Panc1 (cell line): Measurements from ENCODE around the gene RAB30. TPM values are rescaled to one million over a fixed set of nuclear protein-coding genes. Genes with fewer than 3 reads are reported as not detected.

ENCODE experiments used
- ATAC-seq: fragments of 200-7000 bp; cut with Tn5 transposase; 2 replicates; pipeline ENCODE4 v1.9.1; 2020; ENCODE audit warnings: mild to moderate bottlenecking, moderate library complexity
- BruUV-seq: library from RNA; stranded (reverse); fragments of 400-500 nt; replicated peaks from 2 replicates; lab custom pipeline; 2021; lab: Mats Ljungman, UMichigan
- CTCF ChIA-PET: fragments of 300-600 bp; sonication (Branson Sonifier 250); formaldehyde crosslinking; loops from one replicate; lab custom pipeline; 2022; ENCODE audit warnings: antibody characterized with exemption; lab: Charles Lee
- POLR2A ChIA-PET: fragments of 300-600 bp; sonication (Branson Sonifier 250); formaldehyde crosslinking; loops from one replicate; lab custom pipeline; 2022; ENCODE audit warnings: antibody characterized with exemption; lab: Charles Lee
- DNase-seq: peaks from one replicate; pipeline ENCODE4 v3.0.0-alpha.2; 2010; ENCODE audit warnings: low read depth, low spot score
- H3K27ac ChIP-seq: 2 replicates; pipeline ENCODE4 v1.5.1; 2011; ENCODE audit warnings: mild to moderate bottlenecking, low read length, inconsistent platforms
- H3K27me3 ChIP-seq: fragments of 200-500 bp; sonication (Bioruptor generic); 2 replicates; pipeline ENCODE4 v1.6.0; 2014; ENCODE audit warnings: low read length, inconsistent platforms; ENCODE audit not compliant: control insufficient read depth, insufficient read depth
- H3K36me3 ChIP-seq: fragments of 200-500 bp; sonication (Bioruptor generic); 2 replicates; pipeline ENCODE4 v1.5.1; 2014; ENCODE audit warnings: inconsistent platforms, mild to moderate bottlenecking, low read length, moderate library complexity; ENCODE audit not compliant: control insufficient read depth, insufficient read depth
- H3K4me1 ChIP-seq: 2 replicates; pipeline ENCODE4 v1.5.1; 2011; ENCODE audit warnings: inconsistent platforms, mild to moderate bottlenecking, low read length, moderate library complexity; ENCODE audit not compliant: control insufficient read depth, insufficient read depth
- H3K4me3 ChIP-seq, 2 experiments: 2 replicates each; pipeline ENCODE4 v1.5.1; 2011 to 2012; ENCODE audit warnings: low read depth in 2 of 2, low read length in 2 of 2, mild to moderate bottlenecking in 2 of 2, inconsistent platforms in 1 of 2, moderate library complexity in 1 of 2
- H3K9me3 ChIP-seq: fragments of 200-500 bp; sonication (Bioruptor generic); 2 replicates; pipeline ENCODE4 v1.5.1; 2014; ENCODE audit warnings: low read depth, mild to moderate bottlenecking, inconsistent platforms, low read length, moderate library complexity; ENCODE audit not compliant: control insufficient read depth, insufficient read depth
- CTCF ChIP-seq: fragments of 450-650 bp; IDR thresholded peaks from 2 replicates; pipeline ENCODE4 v1.5.1; 2017; ENCODE audit warnings: mild to moderate bottlenecking
- POLR2AphosphoS5 ChIP-seq: IDR thresholded peaks from 2 replicates; pipeline ENCODE4 v1.6.1; 2012; ENCODE audit warnings: mild to moderate bottlenecking, low read depth, low read length, moderate library complexity
- REST ChIP-seq, 2 experiments: IDR thresholded peaks; 2 replicates each; pipeline ENCODE4 v1.6.1; 2011 to 2012; ENCODE audit warnings: low read depth in 2 of 2, control low read depth in 1 of 2, low read length in 1 of 2, mild to moderate bottlenecking in 1 of 2, moderate library complexity in 1 of 2; ENCODE audit not compliant: insufficient read depth in 1 of 2
- SIN3A ChIP-seq: IDR thresholded peaks from 2 replicates; pipeline ENCODE4 v1.6.1; 2012; ENCODE audit warnings: low read depth, mild to moderate bottlenecking, low read length, moderate library complexity, borderline replicate concordance; ENCODE audit not compliant: insufficient read depth
- TCF7L2 ChIP-seq: IDR thresholded peaks from 2 replicates; pipeline ENCODE4 v1.6.1; 2011; ENCODE audit warnings: mild to moderate bottlenecking, low read depth, low read length, inconsistent platforms
- in situ Hi-C: cut with HindIII; loops from 2 replicates; pipeline ENCODE4 v1.10.0; 2016; ENCODE audit warnings: low sequenced_read_pairs, low pct_unique_long_range_greater_than_20kb
- intact Hi-C: fragments of 100-400 bp; cut with micrococcal nuclease; formaldehyde crosslinking; loops from one replicate; pipeline ENCODE4 v1.10.0; 2022; ENCODE audit not compliant: unreplicated experiment
- total RNA-seq: library from RNA; stranded (reverse); gene quantifications from one replicate; pipeline ENCODE4 v1.2.1, GENCODE V29; 2021; ENCODE audit not compliant: unreplicated experiment

Gene RAB30
- total RNA-seq, 1 experiment from 2014 or later = 19.0 TPM

GRCh38 chr11:83035070-83035854 lies 36.4 kb downstream of the RAB30 start:
- in situ Hi-C loops = no loop called here
- H3K4me1 ChIP-seq = peaks cover 24% of the 10 kb centered on the region
- DNase-seq (no peak), ATAC-seq (peak; percentile 42)
- H3K27ac ChIP-seq = peak overlapping the region; percentile 46; the same call in 1 of the 2 replicates
- no peaks in the 10 kb centered on the region for H3K9me3 ChIP-seq
- TF ChIP-seq REST (IDR thresholded peaks at IDR 0.05; ENCODE audit: insufficient read depth in 1 of 2, low read depth in 2 of 2, low read length in 1 of 2) = no peak
- TF ChIP-seq POLR2AphosphoS5 = no peak
- no peak for TF ChIP-seq TCF7L2
- no peak for TF ChIP-seq CTCF
- TF ChIP-seq SIN3A = no peak
- no peaks in the 10 kb centered on the region for H3K27me3 ChIP-seq
- CTCF ChIA-PET = no interaction called here
- intact Hi-C loops = no loop called here
- H3K36me3 ChIP-seq = no peaks in the 10 kb centered on the region
- BruUV-seq = no TSS peak
- H3K4me3 ChIP-seq = no peak overlapping the region
- POLR2A ChIA-PET = interaction anchor here (0.6 to 1.3 kb wide), 2 partner anchors 10 to 35 kb away, joined by 3 to 4 read pairs; no protein-coding TSS in a partner anchor

GRCh38 chr11:83034673-83035014 lies 37.1 kb downstream of the RAB30 start:
- TF ChIP-seq CTCF (no peak), TCF7L2 (no peak)
- in situ Hi-C loops (no loop called here), intact Hi-C loops (no loop called here)
- ATAC-seq (peak; percentile 46), DNase-seq (no peak)
- ChIA-PET POLR2A (interaction anchor here (1.3 kb wide), 1 partner anchor 11 kb away, joined by 3 read pairs; no protein-coding TSS in a partner anchor), CTCF (no interaction called here)
- no peaks in the 10 kb centered on the region for H3K36me3 ChIP-seq
- H3K4me3 ChIP-seq = no peak overlapping the region
- no peaks in the 10 kb centered on the region for H3K9me3 ChIP-seq
- BruUV-seq = no TSS peak
- no peaks in the 10 kb centered on the region for H3K27me3 ChIP-seq
- peak overlapping the region; percentile 29; the same call in 1 of the 2 replicates for H3K27ac ChIP-seq
- peaks cover 24% of the 10 kb centered on the region for H3K4me1 ChIP-seq
